Lower leg skin (tissue), 4 donors: ENCODE measurements around the gene INPP5D. TPM values are rescaled to one million over a fixed set of nuclear protein-coding genes. Genes with fewer than 3 reads are reported as not detected.

Experiments
- DNase-seq, 2 donors: peaks; one replicate each; pipeline ENCODE4 v3.0.0-alpha.2; 2019; ENCODE audit warnings: low spot score in 2 of 2
- H3K4me3 ChIP-seq: fragments of 200-600 bp; sonication (generic); 2 replicates; pipeline ENCODE4 v1.5.1; 2017; ENCODE audit warnings: mild to moderate bottlenecking, low read depth; ENCODE audit not compliant: poor library complexity, severe bottlenecking
- POLR2A ChIP-seq, 2 donors: fragments of 450-650 bp; IDR thresholded peaks; one replicate each; pipeline ENCODE4 v1.6.1; 2016 to 2017; ENCODE audit warnings: antibody characterized with exemption in 2 of 2, mild to moderate bottlenecking in 1 of 2, moderate library complexity in 1 of 2
- whole genome bisulfite sequencing, 2 donors: methylation state at CpG; one replicate each; pipeline ENCODE4 v1.1.5; 2018; 5-methylcytosine and 5-hydroxymethylcytosine counted together
- intact Hi-C: fragments of 100-400 bp; cut with DNase I; formaldehyde crosslinking; loops from one replicate; pipeline ENCODE4 v1.15.0; 2023; ENCODE audit warnings: low total_unique reads
- total RNA-seq, 4 donors: library from RNA; depleted of rRNA; stranded (reverse); fragments of >200 nt; gene quantifications; one replicate each; pipeline ENCODE4 v1.1.0, GENCODE V29; 2016
- TF ChIP-seq, protein P1 (sequence below), 3 donors: fragments of 450-650 bp; IDR thresholded peaks; one replicate each; pipeline ENCODE4 v1.5.1; 2016; ENCODE audit warnings: antibody characterized with exemption in 3 of 3, mild to moderate bottlenecking in 3 of 3, moderate library complexity in 2 of 3

Gene INPP5D
- total RNA-seq, 4 donors from 2014 or later: 8.6 to 15.0 (median 13.0) TPM

DNA sequence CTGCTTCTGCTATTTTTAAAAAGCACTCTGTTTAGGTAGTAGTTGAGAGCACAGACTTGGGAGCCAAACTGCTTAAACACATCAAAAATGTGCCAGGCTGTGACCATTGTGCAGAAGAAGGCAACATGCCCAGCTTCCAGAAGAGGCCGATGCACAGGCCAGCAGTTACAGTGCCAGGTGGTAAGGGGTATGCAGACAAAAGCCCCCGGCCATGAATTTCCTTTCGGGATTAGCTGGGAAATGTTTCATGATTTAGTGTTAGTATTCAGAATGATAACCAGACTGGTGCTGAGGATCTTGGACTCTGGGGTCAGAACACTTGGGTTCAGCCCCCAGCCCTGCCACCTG is 151.4 kb downstream of the INPP5D start:
- no peak for DNase-seq
- H3K4me3 ChIP-seq: no peak overlapping the region
- 49 to 54% methylated on average over 3 of the region's 3 CpGs for WGBS, 2 donors
- intact Hi-C loops: no loop called here
- no peak for TF ChIP-seq POLR2A (IDR thresholded peaks at IDR 0.05)
- TF ChIP-seq, protein P1, sequence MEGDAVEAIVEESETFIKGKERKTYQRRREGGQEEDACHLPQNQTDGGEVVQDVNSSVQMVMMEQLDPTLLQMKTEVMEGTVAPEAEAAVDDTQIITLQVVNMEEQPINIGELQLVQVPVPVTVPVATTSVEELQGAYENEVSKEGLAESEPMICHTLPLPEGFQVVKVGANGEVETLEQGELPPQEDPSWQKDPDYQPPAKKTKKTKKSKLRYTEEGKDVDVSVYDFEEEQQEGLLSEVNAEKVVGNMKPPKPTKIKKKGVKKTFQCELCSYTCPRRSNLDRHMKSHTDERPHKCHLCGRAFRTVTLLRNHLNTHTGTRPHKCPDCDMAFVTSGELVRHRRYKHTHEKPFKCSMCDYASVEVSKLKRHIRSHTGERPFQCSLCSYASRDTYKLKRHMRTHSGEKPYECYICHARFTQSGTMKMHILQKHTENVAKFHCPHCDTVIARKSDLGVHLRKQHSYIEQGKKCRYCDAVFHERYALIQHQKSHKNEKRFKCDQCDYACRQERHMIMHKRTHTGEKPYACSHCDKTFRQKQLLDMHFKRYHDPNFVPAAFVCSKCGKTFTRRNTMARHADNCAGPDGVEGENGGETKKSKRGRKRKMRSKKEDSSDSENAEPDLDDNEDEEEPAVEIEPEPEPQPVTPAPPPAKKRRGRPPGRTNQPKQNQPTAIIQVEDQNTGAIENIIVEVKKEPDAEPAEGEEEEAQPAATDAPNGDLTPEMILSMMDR (IDR thresholded peaks at IDR 0.05): no peak

DNA sequence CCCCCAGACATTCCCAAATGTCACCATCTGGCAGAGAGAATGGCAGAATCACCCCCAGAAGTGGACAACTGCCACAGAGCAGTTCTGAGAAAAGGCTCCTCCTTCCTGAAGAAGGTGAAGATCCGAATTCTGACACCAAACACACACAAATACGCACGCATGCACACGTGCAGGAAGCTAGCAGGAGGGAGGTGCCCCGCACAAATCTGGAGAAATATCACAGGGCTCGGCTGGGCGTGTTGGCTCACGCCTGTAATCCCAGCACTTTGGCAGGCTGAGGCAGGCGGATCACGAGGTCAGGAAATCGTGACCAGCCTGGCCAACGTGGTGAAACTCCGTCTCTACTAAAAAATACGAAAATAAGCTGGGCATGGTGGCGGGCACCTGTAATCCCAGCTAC is 152.9 kb downstream of the INPP5D start:
- intact Hi-C loops: no loop called here
- no peak overlapping the region for H3K4me3 ChIP-seq
- no peak for TF ChIP-seq POLR2A (IDR thresholded peaks at IDR 0.05)
- no peak for DNase-seq
- WGBS, 2 donors: 56 to 67% methylated on average over 15 of the region's 15 CpGs

DNA sequence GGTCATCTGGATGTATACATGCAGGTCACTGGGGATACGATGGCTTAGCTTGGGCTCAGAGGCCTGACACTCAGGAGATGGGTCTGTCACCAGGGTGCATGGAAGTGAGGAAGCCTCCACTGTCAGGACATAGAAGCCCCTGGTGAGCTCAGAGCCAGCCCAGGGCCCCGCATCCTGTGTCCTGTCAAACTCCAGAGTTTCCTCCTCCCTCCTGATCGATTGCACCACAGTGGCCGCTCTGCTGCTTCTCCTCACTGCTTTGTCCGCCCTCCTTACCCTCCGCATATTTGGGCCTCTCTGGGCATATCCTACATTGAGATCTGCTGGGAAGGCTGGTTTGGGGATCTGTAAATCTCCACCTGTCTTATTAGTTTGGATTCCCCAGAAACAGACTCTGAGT is 153.8 kb downstream of the INPP5D start:
- 90 to 93% methylated on average over 6 of the region's 6 CpGs for WGBS, 2 donors
- intact Hi-C loops: no loop called here
- TF ChIP-seq, protein P1 (IDR thresholded peaks at IDR 0.05): no peak
- TF ChIP-seq POLR2A (IDR thresholded peaks at IDR 0.05): no peak
- H3K4me3 ChIP-seq: no peak overlapping the region
- DNase-seq: no peak

DNA sequence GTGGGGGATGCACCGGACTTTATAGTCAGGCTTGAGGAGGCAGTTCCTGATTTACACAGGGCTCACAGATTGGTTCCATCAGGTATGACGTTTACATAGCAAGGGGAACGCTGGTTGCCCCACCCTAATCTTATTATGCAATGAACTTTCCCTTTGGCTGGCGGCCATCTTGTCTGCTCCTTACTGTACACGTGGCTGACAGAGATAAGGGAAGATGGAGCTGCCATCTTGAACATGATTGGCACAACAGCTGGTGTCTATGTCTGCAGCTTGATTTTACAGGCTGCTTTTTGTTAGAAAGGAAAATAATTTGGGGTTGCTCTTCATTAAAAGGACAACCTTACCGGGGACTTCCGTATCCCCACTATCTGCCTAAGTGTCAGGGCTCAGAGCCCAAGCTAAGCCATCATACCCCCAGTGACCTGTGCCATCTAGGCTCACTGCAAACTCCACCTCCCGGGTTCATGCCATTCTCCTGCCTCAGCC is 157.8 kb downstream of the INPP5D start:
- WGBS, 2 donors: 66 to 72% methylated on average over 8 of the region's 8 CpGs
- TF ChIP-seq POLR2A (IDR thresholded peaks at IDR 0.05): no peak
- TF ChIP-seq, protein P1 (IDR thresholded peaks at IDR 0.05): no peak
- H3K4me3 ChIP-seq: no peak overlapping the region
- intact Hi-C loops: no loop called here
- no peak for DNase-seq

DNA sequence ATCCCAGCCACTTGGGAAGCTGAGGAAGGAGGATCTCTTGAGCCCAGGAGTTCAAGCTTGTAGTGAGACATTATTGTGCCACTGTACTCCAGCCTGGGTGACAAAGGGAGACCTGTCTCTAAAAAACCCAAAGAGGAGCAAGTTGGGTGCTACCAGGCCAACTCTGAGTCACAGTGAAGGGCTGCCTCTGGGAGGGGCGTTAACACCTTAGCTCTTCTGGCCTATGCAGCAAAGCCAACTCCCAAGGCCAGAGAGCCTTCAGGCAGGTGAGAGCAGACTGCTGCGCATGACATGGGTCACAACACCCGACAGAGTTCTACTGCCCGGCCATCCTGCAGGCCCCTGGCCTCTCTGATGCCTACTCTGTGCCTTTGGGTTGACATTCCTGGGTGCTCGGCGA is 158.7 kb downstream of the INPP5D start:
- no peak for DNase-seq
- no peak for TF ChIP-seq POLR2A (IDR thresholded peaks at IDR 0.05)
- TF ChIP-seq, protein P1 (IDR thresholded peaks at IDR 0.05): no peak
- no peak overlapping the region for H3K4me3 ChIP-seq
- WGBS, 2 donors: 85 to 86% methylated on average over 6 of the region's 6 CpGs
- intact Hi-C loops: no loop called here

DNA sequence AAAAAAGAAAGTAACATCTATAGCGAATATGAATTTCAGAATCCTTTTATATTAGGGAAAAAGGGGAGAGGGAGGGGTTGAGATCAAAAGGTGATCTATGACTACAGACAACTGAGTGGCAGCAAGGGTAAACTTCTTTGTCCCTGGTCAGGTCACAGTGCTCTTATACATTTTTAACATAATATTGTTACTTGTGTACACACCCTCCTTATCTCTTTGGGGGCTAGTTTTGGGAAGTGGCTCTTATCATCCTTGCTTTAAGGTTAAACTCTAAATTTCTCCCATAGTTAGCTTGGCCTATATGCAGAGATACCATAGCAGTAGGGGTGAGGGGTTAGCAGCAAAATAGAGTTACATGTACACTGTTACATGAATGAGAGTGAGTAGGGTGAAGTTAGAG is 159.7 kb downstream of the INPP5D start:
- TF ChIP-seq, protein P1 (IDR thresholded peaks at IDR 0.05): no peak
- TF ChIP-seq POLR2A (IDR thresholded peaks at IDR 0.05): no peak
- WGBS, 2 donors: 93 to 100% methylated on average over 1 of the region's 1 CpG
- no peak for DNase-seq
- no peak overlapping the region for H3K4me3 ChIP-seq
- intact Hi-C loops: no loop called here
